HepG2 (cell line): ENCODE measurements around the gene CEBPE. TPM values are rescaled to one million over a fixed set of nuclear protein-coding genes. Genes with fewer than 3 reads are reported as not detected.

Source experiments
- CHD2 ChIP-seq: IDR thresholded peaks from 2 replicates; pipeline ENCODE4 v1.6.1; 2011; ENCODE audit warnings: low read depth, low read length, improper control_type of control experiment
- DNMT3B ChIP-seq: conservative IDR thresholded peaks from 2 replicates; pipeline ENCODE4 v1.6.1; 2016; ENCODE audit warnings: missing biosample characterization, control low read depth
- ESRRA ChIP-seq: sonication (generic); formaldehyde crosslinking; IDR thresholded peaks from 2 replicates; pipeline ENCODE4 v1.5.1; 2020; ENCODE audit warnings: mild to moderate bottlenecking, low read depth, missing genetic modification reagents
- MBD4 ChIP-seq: IDR thresholded peaks from 2 replicates; pipeline ENCODE4 v1.6.1; 2012; ENCODE audit warnings: low read length, inconsistent platforms, borderline replicate concordance
- NFE2L1 ChIP-seq: sonication (generic); formaldehyde crosslinking; IDR thresholded peaks from 2 replicates; pipeline ENCODE4 v1.4.0; 2020; ENCODE audit warnings: missing genetic modification reagents, mild to moderate bottlenecking, borderline replicate concordance
- SIN3B ChIP-seq: fragments of 150-350 bp; IDR thresholded peaks from 2 replicates; pipeline ENCODE4 v1.6.1; 2014; ENCODE audit warnings: low read length
- SIX1 ChIP-seq: sonication (generic); formaldehyde crosslinking; IDR thresholded peaks from 2 replicates; pipeline ENCODE4 v1.4.0; 2020; ENCODE audit warnings: missing genetic modification reagents, borderline replicate concordance
- SIX4 ChIP-seq: sonication (generic); formaldehyde crosslinking; IDR thresholded peaks from 2 replicates; pipeline ENCODE4 v1.4.0; 2020; ENCODE audit warnings: missing genetic modification reagents
- SRY ChIP-seq: sonication (generic); formaldehyde crosslinking; IDR thresholded peaks from 2 replicates; pipeline ENCODE4 v1.8.0; 2022; ENCODE audit warnings: mild to moderate bottlenecking, missing genetic modification reagents
- U2AF1 ChIP-seq: fragments of 200-400 bp; formaldehyde crosslinking; optimal IDR thresholded peaks from 2 replicates; pipeline ENCODE3; 2017; ENCODE audit warnings: mild to moderate bottlenecking, low read depth, low read length
- ZNF562 ChIP-seq: sonication (generic); formaldehyde crosslinking; IDR thresholded peaks from 2 replicates; pipeline ENCODE4 v1.8.0; 2022; ENCODE audit warnings: missing genetic modification reagents, borderline replicate concordance
- polyA plus RNA-seq, 8 experiments: library from polyadenylated mRNA; depleted of rRNA in 3 of 8; stranded (reverse) in 7 of 8; unstranded in 1 of 8; fragments of >200 nt; fragmentation: Illumina TruSeq in 4 of 8; extraction: Trizol in 4 of 8; gene quantifications; 2 replicates each; pipeline versions ENCODE4 v1.2.1 to v1.2.3, GENCODE V29; 2011 to 2016; ENCODE audit warnings: low read depth in 4 of 8, missing spikeins in 1 of 8, mixed read lengths in 1 of 8; ENCODE audit not compliant: insufficient read depth in 1 of 8
- total RNA-seq, 5 experiments: library from RNA; depleted of rRNA; stranded (reverse); fragments of >200 nt; fragmentation: Illumina TruSeq; extraction: Trizol; gene quantifications; 2 replicates each; pipeline ENCODE4 v1.2.3, GENCODE V29; 2016; ENCODE audit warnings: low read depth in 1 of 5
- TF ChIP-seq, protein P1 (sequence below): sonication (generic); formaldehyde crosslinking; IDR thresholded peaks from 2 replicates; pipeline ENCODE4 v1.5.1; 2020; ENCODE audit warnings: mild to moderate bottlenecking, missing genetic modification reagents, borderline replicate concordance
- TF ChIP-seq, protein P2 (sequence below): sonication (generic); formaldehyde crosslinking; IDR thresholded peaks from 2 replicates; pipeline ENCODE4 v1.4.0; 2020; ENCODE audit warnings: mild to moderate bottlenecking, missing genetic modification reagents
- TF ChIP-seq, protein P3 (sequence below): sonication (generic); formaldehyde crosslinking; IDR thresholded peaks from 2 replicates; pipeline ENCODE4 v1.4.0; 2020; ENCODE audit warnings: mild to moderate bottlenecking, missing genetic modification reagents, borderline replicate concordance
- TF ChIP-seq, protein P4 (sequence below): sonication (generic); formaldehyde crosslinking; IDR thresholded peaks from 2 replicates; pipeline ENCODE4 v1.8.1; 2023; ENCODE audit warnings: mild to moderate bottlenecking, inconsistent platforms, moderate library complexity, missing genetic modification reagents, borderline replicate concordance

CEBPE gene
- total and polyA plus RNA-seq, 2 of the 13 experiments (the other 11 are each of a cell fraction or from before 2014, with no cell fraction given) = 0.09 to 0.11 TPM

DNA sequence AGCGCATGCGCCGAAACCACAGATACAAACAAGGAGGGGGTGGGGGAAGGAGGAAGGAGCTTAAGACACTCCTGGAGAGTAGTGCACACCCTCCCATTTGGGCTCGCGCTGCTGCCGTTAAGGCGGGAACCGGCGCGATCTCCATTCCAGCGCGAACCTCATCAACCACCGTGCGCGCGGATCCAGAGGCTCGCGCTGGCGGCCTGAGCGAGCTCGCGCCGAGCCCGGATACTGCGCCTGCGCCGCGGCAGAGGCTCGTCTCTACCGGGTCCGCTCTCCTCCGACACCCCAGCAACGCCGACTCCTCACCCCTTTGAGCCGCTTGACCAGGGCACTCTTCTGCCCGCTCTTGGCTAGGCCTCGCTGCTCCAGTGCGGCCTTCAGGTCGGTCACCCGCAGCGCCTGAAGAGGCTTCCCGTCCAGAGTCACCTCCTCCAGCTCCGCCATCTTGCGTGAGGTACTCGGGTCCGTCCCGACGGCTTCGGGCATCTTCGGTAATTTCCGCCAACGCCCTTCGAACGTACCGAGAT is 24.3 kb downstream of the CEBPE start, which contains the start of gene ACIN1 (continued):
- TF ChIP-seq, protein P1, sequence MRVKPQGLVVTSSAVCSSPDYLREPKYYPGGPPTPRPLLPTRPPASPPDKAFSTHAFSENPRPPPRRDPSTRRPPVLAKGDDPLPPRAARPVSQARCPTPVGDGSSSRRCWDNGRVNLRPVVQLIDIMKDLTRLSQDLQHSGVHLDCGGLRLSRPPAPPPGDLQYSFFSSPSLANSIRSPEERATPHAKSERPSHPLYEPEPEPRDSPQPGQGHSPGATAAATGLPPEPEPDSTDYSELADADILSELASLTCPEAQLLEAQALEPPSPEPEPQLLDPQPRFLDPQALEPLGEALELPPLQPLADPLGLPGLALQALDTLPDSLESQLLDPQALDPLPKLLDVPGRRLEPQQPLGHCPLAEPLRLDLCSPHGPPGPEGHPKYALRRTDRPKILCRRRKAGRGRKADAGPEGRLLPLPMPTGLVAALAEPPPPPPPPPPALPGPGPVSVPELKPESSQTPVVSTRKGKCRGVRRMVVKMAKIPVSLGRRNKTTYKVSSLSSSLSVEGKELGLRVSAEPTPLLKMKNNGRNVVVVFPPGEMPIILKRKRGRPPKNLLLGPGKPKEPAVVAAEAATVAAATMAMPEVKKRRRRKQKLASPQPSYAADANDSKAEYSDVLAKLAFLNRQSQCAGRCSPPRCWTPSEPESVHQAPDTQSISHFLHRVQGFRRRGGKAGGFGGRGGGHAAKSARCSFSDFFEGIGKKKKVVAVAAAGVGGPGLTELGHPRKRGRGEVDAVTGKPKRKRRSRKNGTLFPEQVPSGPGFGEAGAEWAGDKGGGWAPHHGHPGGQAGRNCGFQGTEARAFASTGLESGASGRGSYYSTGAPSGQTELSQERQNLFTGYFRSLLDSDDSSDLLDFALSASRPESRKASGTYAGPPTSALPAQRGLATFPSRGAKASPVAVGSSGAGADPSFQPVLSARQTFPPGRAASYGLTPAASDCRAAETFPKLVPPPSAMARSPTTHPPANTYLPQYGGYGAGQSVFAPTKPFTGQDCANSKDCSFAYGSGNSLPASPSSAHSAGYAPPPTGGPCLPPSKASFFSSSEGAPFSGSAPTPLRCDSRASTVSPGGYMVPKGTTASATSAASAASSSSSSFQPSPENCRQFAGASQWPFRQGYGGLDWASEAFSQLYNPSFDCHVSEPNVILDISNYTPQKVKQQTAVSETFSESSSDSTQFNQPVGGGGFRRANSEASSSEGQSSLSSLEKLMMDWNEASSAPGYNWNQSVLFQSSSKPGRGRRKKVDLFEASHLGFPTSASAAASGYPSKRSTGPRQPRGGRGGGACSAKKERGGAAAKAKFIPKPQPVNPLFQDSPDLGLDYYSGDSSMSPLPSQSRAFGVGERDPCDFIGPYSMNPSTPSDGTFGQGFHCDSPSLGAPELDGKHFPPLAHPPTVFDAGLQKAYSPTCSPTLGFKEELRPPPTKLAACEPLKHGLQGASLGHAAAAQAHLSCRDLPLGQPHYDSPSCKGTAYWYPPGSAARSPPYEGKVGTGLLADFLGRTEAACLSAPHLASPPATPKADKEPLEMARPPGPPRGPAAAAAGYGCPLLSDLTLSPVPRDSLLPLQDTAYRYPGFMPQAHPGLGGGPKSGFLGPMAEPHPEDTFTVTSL (CRISPR knock-in tag) = peak; percentile 76
- TF ChIP-seq, protein P2, sequence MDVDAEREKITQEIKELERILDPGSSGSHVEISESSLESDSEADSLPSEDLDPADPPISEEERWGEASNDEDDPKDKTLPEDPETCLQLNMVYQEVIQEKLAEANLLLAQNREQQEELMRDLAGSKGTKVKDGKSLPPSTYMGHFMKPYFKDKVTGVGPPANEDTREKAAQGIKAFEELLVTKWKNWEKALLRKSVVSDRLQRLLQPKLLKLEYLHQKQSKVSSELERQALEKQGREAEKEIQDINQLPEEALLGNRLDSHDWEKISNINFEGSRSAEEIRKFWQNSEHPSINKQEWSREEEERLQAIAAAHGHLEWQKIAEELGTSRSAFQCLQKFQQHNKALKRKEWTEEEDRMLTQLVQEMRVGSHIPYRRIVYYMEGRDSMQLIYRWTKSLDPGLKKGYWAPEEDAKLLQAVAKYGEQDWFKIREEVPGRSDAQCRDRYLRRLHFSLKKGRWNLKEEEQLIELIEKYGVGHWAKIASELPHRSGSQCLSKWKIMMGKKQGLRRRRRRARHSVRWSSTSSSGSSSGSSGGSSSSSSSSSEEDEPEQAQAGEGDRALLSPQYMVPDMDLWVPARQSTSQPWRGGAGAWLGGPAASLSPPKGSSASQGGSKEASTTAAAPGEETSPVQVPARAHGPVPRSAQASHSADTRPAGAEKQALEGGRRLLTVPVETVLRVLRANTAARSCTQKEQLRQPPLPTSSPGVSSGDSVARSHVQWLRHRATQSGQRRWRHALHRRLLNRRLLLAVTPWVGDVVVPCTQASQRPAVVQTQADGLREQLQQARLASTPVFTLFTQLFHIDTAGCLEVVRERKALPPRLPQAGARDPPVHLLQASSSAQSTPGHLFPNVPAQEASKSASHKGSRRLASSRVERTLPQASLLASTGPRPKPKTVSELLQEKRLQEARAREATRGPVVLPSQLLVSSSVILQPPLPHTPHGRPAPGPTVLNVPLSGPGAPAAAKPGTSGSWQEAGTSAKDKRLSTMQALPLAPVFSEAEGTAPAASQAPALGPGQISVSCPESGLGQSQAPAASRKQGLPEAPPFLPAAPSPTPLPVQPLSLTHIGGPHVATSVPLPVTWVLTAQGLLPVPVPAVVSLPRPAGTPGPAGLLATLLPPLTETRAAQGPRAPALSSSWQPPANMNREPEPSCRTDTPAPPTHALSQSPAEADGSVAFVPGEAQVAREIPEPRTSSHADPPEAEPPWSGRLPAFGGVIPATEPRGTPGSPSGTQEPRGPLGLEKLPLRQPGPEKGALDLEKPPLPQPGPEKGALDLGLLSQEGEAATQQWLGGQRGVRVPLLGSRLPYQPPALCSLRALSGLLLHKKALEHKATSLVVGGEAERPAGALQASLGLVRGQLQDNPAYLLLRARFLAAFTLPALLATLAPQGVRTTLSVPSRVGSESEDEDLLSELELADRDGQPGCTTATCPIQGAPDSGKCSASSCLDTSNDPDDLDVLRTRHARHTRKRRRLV (CRISPR knock-in tag) = peak; percentile 97
- TF ChIP-seq, protein P3, sequence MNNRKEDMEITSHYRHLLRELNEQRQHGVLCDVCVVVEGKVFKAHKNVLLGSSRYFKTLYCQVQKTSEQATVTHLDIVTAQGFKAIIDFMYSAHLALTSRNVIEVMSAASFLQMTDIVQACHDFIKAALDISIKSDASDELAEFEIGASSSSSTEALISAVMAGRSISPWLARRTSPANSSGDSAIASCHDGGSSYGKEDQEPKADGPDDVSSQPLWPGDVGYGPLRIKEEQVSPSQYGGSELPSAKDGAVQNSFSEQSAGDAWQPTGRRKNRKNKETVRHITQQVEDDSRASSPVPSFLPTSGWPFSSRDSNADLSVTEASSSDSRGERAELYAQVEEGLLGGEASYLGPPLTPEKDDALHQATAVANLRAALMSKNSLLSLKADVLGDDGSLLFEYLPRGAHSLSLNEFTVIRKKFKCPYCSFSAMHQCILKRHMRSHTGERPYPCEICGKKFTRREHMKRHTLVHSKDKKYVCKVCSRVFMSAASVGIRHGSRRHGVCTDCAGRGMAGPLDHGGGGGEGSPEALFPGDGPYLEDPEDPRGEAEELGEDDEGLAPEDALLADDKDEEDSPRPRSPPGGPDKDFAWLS (CRISPR knock-in tag) = peak; percentile 95
- TF ChIP-seq SIX1 = peak; percentile 67; the same call in 1 of the 2 replicates
- TF ChIP-seq ESRRA = peak; percentile 92
- TF ChIP-seq ZNF562 = no peak
- TF ChIP-seq SIX4 = peak; percentile 62; the same call in 1 of the 2 replicates
- TF ChIP-seq, protein P4, sequence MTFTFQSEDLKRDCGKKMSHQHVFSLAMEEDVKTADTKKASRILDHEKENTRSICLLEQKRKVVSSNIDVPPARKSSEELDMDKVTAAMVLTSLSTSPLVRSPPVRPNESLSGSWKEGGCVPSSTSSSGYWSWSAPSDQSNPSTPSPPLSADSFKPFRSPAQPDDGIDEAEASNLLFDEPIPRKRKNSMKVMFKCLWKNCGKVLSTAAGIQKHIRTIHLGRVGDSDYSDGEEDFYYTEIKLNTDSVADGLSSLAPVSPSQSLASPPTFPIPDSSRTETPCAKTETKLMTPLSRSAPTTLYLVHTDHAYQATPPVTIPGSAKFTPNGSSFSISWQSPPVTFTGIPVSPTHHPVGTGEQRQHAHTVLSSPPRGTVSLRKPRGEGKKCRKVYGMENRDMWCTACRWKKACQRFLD (CRISPR knock-in tag) = peak; percentile 98
- no peak for TF ChIP-seq MBD4
- no peak for TF ChIP-seq DNMT3B (CRISPR knock-in tag)
- peak; percentile 74; the same call in 1 of the 2 replicates for TF ChIP-seq SIN3B
- TF ChIP-seq U2AF1 = peak; percentile 55
- TF ChIP-seq CHD2 = peak; percentile 47; the same call in 1 of the 2 replicates
- TF ChIP-seq NFE2L1 (CRISPR knock-in tag) = peak; percentile 97; the same call in 1 of the 2 replicates
- peak; percentile 96 for TF ChIP-seq SRY (CRISPR knock-in tag)
